ENCODE measurements around the gene PXYLP1. TPM values are rescaled to one million over a fixed set of nuclear protein-coding genes. Genes with fewer than 3 reads are reported as not detected.

PXYLP1 gene
- polyA plus RNA-seq, 1 donor from 2014 or later = 109 TPM

- Histone ChIP-seq H3K79me2 (replicated peaks; ENCODE audit: insufficient read depth, low read length) (no peaks in the 10 kb centered on the region), H3K9ac (ENCODE audit: low read length) (no peak overlapping the region), H3K27ac (ENCODE audit: low read length) (no peak overlapping the region), H3K9me2 (ENCODE audit: insufficient read depth, low read length) (no peaks in the 10 kb centered on the region), H4K20me1 (ENCODE audit: insufficient read depth) (no peaks in the 10 kb centered on the region), H3K36me3 (ENCODE audit: insufficient read depth, low read length) (no peaks in the 10 kb centered on the region), H3F3A (ENCODE audit: insufficient read depth, low read length, poor library complexity, severe bottlenecking) (no peaks in the 10 kb centered on the region), H3K27me3 (ENCODE audit: insufficient read depth, low read depth, low read length) (no peaks in the 10 kb centered on the region), H2AFZ (ENCODE audit: low read depth, low read length) (no peak overlapping the region), H3K4me3 (ENCODE audit: low read length) (no peak overlapping the region), H3K4me2 (ENCODE audit: low read length) (no peak overlapping the region), H3K9me3 (ENCODE audit: low read length) (no peaks in the 10 kb centered on the region)
- TF ChIP-seq MXI1 (conservative IDR thresholded peaks at IDR 0.05; ENCODE audit: poor library complexity, severe bottlenecking) = no peak
- peak; percentile 33 for TF ChIP-seq CTCF (IDR thresholded peaks at IDR 0.05; ENCODE audit: poor library complexity, severe bottlenecking)
- no peak for TF ChIP-seq RAD21 (conservative IDR thresholded peaks at IDR 0.05)
- no peak for TF ChIP-seq POLR2AphosphoS5 (IDR thresholded peaks at IDR 0.05)
- TF ChIP-seq SMC3 (conservative IDR thresholded peaks at IDR 0.05; ENCODE audit: poor library complexity) = no peak
- no peak for TF ChIP-seq TAF1 (IDR thresholded peaks at IDR 0.05; ENCODE audit: low read depth)
Measured at GRCh38 chr3:141308588-141309218, 77.1 kb downstream of the PXYLP1 start.

- Histone ChIP-seq H3K9me3 (ENCODE audit: low read length) (no peaks in the 10 kb centered on the region), H3K9me2 (ENCODE audit: insufficient read depth, low read length) (no peaks in the 10 kb centered on the region), H3K79me2 (replicated peaks; ENCODE audit: insufficient read depth, low read length) (no peaks in the 10 kb centered on the region), H3F3A (ENCODE audit: insufficient read depth, low read length, poor library complexity, severe bottlenecking) (no peaks in the 10 kb centered on the region), H2AFZ (ENCODE audit: low read depth, low read length) (peak overlapping the region; percentile 95), H3K4me2 (ENCODE audit: low read length) (peak overlapping the region; percentile 89), H3K36me3 (ENCODE audit: insufficient read depth, low read length) (no peaks in the 10 kb centered on the region), H3K9ac (ENCODE audit: low read length) (peak overlapping the region; percentile 69), H3K27me3 (ENCODE audit: insufficient read depth, low read depth, low read length) (no peaks in the 10 kb centered on the region), H3K4me3 (ENCODE audit: low read length) (peak overlapping the region; percentile 82), H4K20me1 (ENCODE audit: insufficient read depth) (no peaks in the 10 kb centered on the region), H3K27ac (ENCODE audit: low read length) (peak overlapping the region; percentile 58)
- no peak for TF ChIP-seq SMC3 (conservative IDR thresholded peaks at IDR 0.05; ENCODE audit: poor library complexity)
- TF ChIP-seq RAD21 (conservative IDR thresholded peaks at IDR 0.05) = no peak
- no peak for TF ChIP-seq REST (IDR thresholded peaks at IDR 0.05; ENCODE audit: borderline replicate concordance)
- TF ChIP-seq TAF1 (IDR thresholded peaks at IDR 0.05; ENCODE audit: low read depth) = no peak
- TF ChIP-seq EZH2 (IDR thresholded peaks at IDR 0.05; ENCODE audit: borderline replicate concordance, insufficient read depth, low read length, poor library complexity, severe bottlenecking) = no peak
- TF ChIP-seq POLR2AphosphoS5 (IDR thresholded peaks at IDR 0.05) = no peak
- no peak for TF ChIP-seq CTCF (IDR thresholded peaks at IDR 0.05; ENCODE audit: poor library complexity, severe bottlenecking)
- no peak for TF ChIP-seq EP300 (conservative IDR thresholded peaks at IDR 0.05; ENCODE audit: poor library complexity, severe bottlenecking)
- no peak for TF ChIP-seq MXI1 (conservative IDR thresholded peaks at IDR 0.05; ENCODE audit: poor library complexity, severe bottlenecking)
Measured at GRCh38 chr3:141311170-141311495, 79.5 kb downstream of the PXYLP1 start.

All from neural cell (in vitro differentiated cells).